ENCODE data around the gene ELFN1. TPM values are rescaled to one million over a fixed set of nuclear protein-coding genes. Genes with fewer than 3 reads are reported as not detected.

The ELFN1 gene
- total RNA-seq, 2 experiments from 2014 or later = 0.20 to 0.36 TPM

DNA sequence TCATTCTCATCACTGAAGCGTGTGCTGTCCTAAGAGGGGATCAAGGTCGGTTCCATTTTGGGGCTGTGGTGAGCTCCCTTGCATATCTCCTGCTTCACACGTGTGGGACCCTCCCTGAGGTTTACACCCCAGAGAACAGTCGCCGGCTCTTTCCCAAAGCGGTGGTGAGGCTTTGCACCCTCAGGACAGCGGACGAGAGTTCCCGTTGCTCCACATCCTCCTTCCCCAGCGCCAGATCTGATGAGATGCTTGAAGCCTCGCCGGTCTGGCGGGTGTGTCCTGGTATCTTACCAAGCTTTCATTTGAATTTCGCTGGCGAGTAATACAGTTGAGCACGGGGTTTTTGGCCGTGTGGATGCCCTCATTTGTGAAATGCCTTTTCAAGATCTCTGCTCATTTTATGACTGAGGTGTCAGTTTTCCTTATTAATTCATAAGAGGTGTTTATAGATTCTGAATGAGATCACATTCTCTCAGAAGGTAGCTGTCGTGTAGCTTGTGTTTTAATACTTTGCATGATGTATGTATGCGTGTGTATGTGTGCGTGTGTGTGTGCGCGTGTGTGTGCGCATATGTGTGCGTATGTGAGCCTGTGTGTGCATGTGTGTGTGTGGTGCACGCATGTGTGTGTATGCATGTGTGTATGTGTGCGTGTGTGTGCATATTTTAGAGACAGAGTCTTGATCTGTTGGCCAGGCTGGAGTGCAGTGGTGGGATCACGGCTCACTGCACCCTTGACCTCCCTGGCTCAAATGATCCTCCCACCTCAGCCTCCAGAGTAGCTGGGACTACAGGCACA is 30.7 kb downstream of the ELFN1 start:
- H3K27ac Mint-ChIP-seq = no peak overlapping the region
- no peaks in the 10 kb centered on the region for H3K36me3 Mint-ChIP-seq (ENCODE audit: low read depth)
- peaks cover 2% of the 10 kb centered on the region for H3K9me3 Mint-ChIP-seq
- CTCF ChIA-PET = no interaction called here
- no peak for DNase-seq
- intact Hi-C loops (cut with micrococcal nuclease) = no loop called here
- no peak overlapping the region for H3K4me3 Mint-ChIP-seq
- ATAC-seq = no peak
- no peaks in the 10 kb centered on the region for H3K4me1 Mint-ChIP-seq (ENCODE audit: low read depth)
- H3K27me3 Mint-ChIP-seq = no peaks in the 10 kb centered on the region
- POLR2A ChIA-PET = interaction anchor here (0.6 kb wide), 1 partner anchor 368 kb away, joined by 3 read pairs; no protein-coding TSS in a partner anchor
- TF ChIP-seq CTCF (IDR thresholded peaks at IDR 0.05) = no peak

- no peak for DNase-seq
- TF ChIP-seq CTCF (IDR thresholded peaks at IDR 0.05) = no peak
- no peaks in the 10 kb centered on the region for H3K4me1 Mint-ChIP-seq (ENCODE audit: low read depth)
- peaks cover 2% of the 10 kb centered on the region for H3K9me3 Mint-ChIP-seq
- intact Hi-C loops (cut with micrococcal nuclease) = no loop called here
- ATAC-seq = no peak
- ChIA-PET CTCF (interaction anchor here (0.6 kb wide), 1 partner anchor 53 kb away, joined by 3 read pairs; no protein-coding TSS in a partner anchor), POLR2A (no interaction called here)
- no peaks in the 10 kb centered on the region for H3K36me3 Mint-ChIP-seq (ENCODE audit: low read depth)
- H3K27me3 Mint-ChIP-seq = no peaks in the 10 kb centered on the region
- no peak overlapping the region for H3K27ac Mint-ChIP-seq
- no peak overlapping the region for H3K4me3 Mint-ChIP-seq
Measured at GRCh38 chr7:1702652-1703051, 32.6 kb downstream of the ELFN1 start.

DNA sequence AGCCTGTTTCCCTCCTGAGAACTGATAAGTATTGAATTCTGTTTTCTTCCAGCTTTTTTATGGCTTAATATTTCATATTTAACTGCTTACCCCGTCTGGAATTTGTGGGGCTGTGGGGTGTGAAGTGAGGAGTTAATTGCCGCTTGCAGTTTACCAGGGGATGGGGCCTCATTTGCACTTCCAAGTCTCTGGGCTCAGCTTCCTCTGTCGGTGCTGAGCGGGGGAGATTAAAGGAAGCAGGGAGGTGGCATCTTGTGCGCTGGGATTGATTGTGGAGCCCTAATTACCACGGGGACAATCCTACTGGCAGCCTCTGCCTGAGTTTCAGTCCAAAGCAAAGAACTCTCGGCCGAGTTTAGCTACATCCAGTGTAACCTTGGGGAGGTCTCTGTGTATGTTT is 33.4 kb downstream of the ELFN1 start:
- TF ChIP-seq CTCF (IDR thresholded peaks at IDR 0.05) = no peak
- no peak for DNase-seq
- Mint-ChIP-seq H3K27me3 (no peaks in the 10 kb centered on the region), H3K4me1 (ENCODE audit: low read depth) (no peaks in the 10 kb centered on the region), H3K36me3 (ENCODE audit: low read depth) (no peaks in the 10 kb centered on the region), H3K27ac (no peak overlapping the region), H3K9me3 (peaks cover 2% of the 10 kb centered on the region), H3K4me3 (no peak overlapping the region)
- intact Hi-C loops (cut with micrococcal nuclease) = no loop called here
- ChIA-PET CTCF (no interaction called here), POLR2A (no interaction called here)
- ATAC-seq = no peak

- intact Hi-C loops (cut with micrococcal nuclease) = no loop called here
- H3K9me3 Mint-ChIP-seq = peaks cover 3% of the 10 kb centered on the region
- CTCF ChIA-PET = no interaction called here
Measured at GRCh38 chr7:1703871-1704810, 34.1 kb downstream of the ELFN1 start.

More at GRCh38 chr7:1703871-1704810, 34.1 kb downstream of the ELFN1 start:
- Mint-ChIP-seq H3K36me3 (ENCODE audit: low read depth) (no peaks in the 10 kb centered on the region), H3K27ac (no peak overlapping the region), H3K4me3 (no peak overlapping the region), H3K4me1 (ENCODE audit: low read depth) (no peaks in the 10 kb centered on the region), H3K27me3 (no peaks in the 10 kb centered on the region)
- ATAC-seq = no peak
- no peak for DNase-seq
- POLR2A ChIA-PET = no interaction called here
- no peak for TF ChIP-seq CTCF (IDR thresholded peaks at IDR 0.05)

All from activated CD8-positive, alpha-beta T cell treated with anti-CD3 and anti-CD28 coated beads for 36 hours (primary cell).